ENCODE results near the gene SPECC1L.

GRCh38 chr22:24233235-24233634 lies 37.4 kb upstream of the SPECC1L start:
- TF ChIP-seq, protein P1, sequence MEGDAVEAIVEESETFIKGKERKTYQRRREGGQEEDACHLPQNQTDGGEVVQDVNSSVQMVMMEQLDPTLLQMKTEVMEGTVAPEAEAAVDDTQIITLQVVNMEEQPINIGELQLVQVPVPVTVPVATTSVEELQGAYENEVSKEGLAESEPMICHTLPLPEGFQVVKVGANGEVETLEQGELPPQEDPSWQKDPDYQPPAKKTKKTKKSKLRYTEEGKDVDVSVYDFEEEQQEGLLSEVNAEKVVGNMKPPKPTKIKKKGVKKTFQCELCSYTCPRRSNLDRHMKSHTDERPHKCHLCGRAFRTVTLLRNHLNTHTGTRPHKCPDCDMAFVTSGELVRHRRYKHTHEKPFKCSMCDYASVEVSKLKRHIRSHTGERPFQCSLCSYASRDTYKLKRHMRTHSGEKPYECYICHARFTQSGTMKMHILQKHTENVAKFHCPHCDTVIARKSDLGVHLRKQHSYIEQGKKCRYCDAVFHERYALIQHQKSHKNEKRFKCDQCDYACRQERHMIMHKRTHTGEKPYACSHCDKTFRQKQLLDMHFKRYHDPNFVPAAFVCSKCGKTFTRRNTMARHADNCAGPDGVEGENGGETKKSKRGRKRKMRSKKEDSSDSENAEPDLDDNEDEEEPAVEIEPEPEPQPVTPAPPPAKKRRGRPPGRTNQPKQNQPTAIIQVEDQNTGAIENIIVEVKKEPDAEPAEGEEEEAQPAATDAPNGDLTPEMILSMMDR (IDR thresholded peaks at IDR 0.05; ENCODE audit: insufficient read depth, low read depth, low read length), result no peak
- TF ChIP-seq EZH2 (IDR thresholded peaks at IDR 0.05; ENCODE audit: insufficient read depth, low read length), result no peak
